Smooth muscle cell (in vitro differentiated cells): ENCODE data around the gene VEPH1. TPM values are rescaled to one million over a fixed set of nuclear protein-coding genes. Genes with fewer than 3 reads are reported as not detected.

Source experiments
- DNase-seq: peaks from one replicate; lab custom pipeline; 2025; ENCODE audit not compliant: unreplicated experiment; lab: John Stamatoyannopoulos, UW
- H2AFZ ChIP-seq: fragments of 200-600 bp; sonication (generic); 2 replicates; pipeline ENCODE4 v1.6.0; 2016; ENCODE audit warnings: antibody characterized with exemption, low read depth, mild to moderate bottlenecking
- H3F3A ChIP-seq: fragments of 200-600 bp; sonication (generic); 2 replicates; pipeline ENCODE4 v1.6.0; 2017; ENCODE audit warnings: antibody characterized with exemption, low read depth
- H3K27ac ChIP-seq: fragments of 200-600 bp; sonication (generic); 2 replicates; pipeline ENCODE4 v1.5.1; 2016; ENCODE audit warnings: low read depth, mild to moderate bottlenecking
- H3K27me3 ChIP-seq: fragments of 200-600 bp; sonication (generic); 2 replicates; pipeline ENCODE4 v1.6.1; 2016; ENCODE audit warnings: low read depth, mild to moderate bottlenecking
- H3K36me3 ChIP-seq: fragments of 200-600 bp; sonication (generic); 2 replicates; pipeline ENCODE4 v1.5.1; 2016; ENCODE audit warnings: low read depth
- H3K4me1 ChIP-seq: fragments of 200-600 bp; sonication (generic); 2 replicates; pipeline ENCODE4 v1.5.1; 2016; ENCODE audit warnings: low read depth
- H3K4me2 ChIP-seq: fragments of 200-600 bp; sonication (generic); 2 replicates; pipeline ENCODE4 v1.6.0; 2016; ENCODE audit warnings: mild to moderate bottlenecking
- H3K4me3 ChIP-seq: fragments of 200-600 bp; sonication (generic); 2 replicates; pipeline ENCODE4 v1.5.1; 2016; ENCODE audit warnings: mild to moderate bottlenecking
- H3K79me2 ChIP-seq: fragments of 200-600 bp; sonication (generic); 2 replicates; pipeline ENCODE4 v1.6.0; 2016; ENCODE audit warnings: low read depth, mild to moderate bottlenecking
- H3K9ac ChIP-seq: fragments of 200-600 bp; sonication (generic); 2 replicates; pipeline ENCODE4 v1.6.0; 2016; ENCODE audit warnings: low read depth
- H3K9me3 ChIP-seq: fragments of 200-600 bp; sonication (generic); replicated peaks from 2 replicates; pipeline ENCODE4 v1.5.1; 2016; ENCODE audit warnings: low read depth
- H4K20me1 ChIP-seq: fragments of 200-600 bp; sonication (generic); 2 replicates; pipeline ENCODE4 v1.6.0; 2016; ENCODE audit warnings: low read depth
- WGBS: methylation state at CpG from one replicate; pipeline ENCODE4 v1.1.7; 2016; ENCODE audit warnings: low lambda C conversion rate; 5-methylcytosine and 5-hydroxymethylcytosine counted together
- polyA plus RNA-seq: library from polyadenylated mRNA; unstranded; fragments of >200 nt; fragmentation: Nextera tagmentation; extraction: Ambion mirVana; gene quantifications from 2 replicates; pipeline ENCODE4 v1.2.1, GENCODE V29; 2016
- total RNA-seq: library from RNA; depleted of rRNA; stranded (reverse); fragments of >200 nt; gene quantifications from 2 replicates; pipeline ENCODE4 v1.2.3, GENCODE V29; 2014
- TF ChIP-seq, protein P1 (sequence below): fragments of 200-600 bp; sonication (generic); IDR thresholded peaks from 2 replicates; pipeline ENCODE4 v1.5.1; 2017; ENCODE audit warnings: borderline replicate concordance, mild to moderate bottlenecking, antibody characterized with exemption; ENCODE audit not compliant: insufficient read depth, poor library complexity, severe bottlenecking

The VEPH1 gene
- total and polyA plus RNA-seq, 2 experiments from 2014 or later = 0.58 to 3.0 TPM

DNA sequence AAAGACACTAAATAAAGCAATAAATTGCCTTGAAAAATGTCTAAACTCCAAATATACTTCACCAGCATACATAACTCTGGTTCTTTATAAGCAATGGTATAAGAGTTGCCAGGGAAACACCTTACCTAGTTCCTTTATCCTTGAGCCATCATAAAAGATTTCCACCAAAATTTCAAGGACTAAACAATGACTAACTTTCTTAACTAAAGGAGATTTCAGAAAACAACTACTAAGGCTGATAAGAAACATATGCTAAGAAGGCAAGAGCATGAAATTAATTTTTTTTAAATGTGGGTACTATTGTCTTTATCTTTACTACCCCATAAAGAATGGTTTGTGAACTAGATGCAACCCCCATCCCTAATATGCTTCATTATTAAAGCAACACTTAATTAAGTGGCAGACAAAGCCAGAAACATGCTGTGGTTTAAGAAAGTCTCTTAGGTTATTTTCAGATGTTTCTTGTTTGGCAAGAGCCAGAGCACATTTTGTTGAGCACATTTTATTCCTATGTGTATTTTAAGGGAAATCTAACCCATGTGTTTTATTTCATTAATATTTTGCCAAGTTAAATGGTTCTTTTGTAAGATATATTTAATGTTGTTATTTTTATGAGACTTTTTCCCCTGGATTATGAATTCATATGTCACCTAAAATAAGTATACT, 17.4 kb upstream of the VEPH1 start:
- H3K9ac ChIP-seq = no peak overlapping the region
- no peak for DNase-seq
- no peak overlapping the region for H3K27ac ChIP-seq
- no peak overlapping the region for H2AFZ ChIP-seq
- H3K4me2 ChIP-seq = no peak overlapping the region
- H3K4me3 ChIP-seq = no peak overlapping the region
- H3K4me1 ChIP-seq = no peaks in the 10 kb centered on the region
- TF ChIP-seq, protein P1, sequence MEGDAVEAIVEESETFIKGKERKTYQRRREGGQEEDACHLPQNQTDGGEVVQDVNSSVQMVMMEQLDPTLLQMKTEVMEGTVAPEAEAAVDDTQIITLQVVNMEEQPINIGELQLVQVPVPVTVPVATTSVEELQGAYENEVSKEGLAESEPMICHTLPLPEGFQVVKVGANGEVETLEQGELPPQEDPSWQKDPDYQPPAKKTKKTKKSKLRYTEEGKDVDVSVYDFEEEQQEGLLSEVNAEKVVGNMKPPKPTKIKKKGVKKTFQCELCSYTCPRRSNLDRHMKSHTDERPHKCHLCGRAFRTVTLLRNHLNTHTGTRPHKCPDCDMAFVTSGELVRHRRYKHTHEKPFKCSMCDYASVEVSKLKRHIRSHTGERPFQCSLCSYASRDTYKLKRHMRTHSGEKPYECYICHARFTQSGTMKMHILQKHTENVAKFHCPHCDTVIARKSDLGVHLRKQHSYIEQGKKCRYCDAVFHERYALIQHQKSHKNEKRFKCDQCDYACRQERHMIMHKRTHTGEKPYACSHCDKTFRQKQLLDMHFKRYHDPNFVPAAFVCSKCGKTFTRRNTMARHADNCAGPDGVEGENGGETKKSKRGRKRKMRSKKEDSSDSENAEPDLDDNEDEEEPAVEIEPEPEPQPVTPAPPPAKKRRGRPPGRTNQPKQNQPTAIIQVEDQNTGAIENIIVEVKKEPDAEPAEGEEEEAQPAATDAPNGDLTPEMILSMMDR = no peak
- no peaks in the 10 kb centered on the region for H3K27me3 ChIP-seq
- no peaks in the 10 kb centered on the region for H3K9me3 ChIP-seq
- no peaks in the 10 kb centered on the region for H3K79me2 ChIP-seq
- no peaks in the 10 kb centered on the region for H3K36me3 ChIP-seq
- no peaks in the 10 kb centered on the region for H4K20me1 ChIP-seq
- H3F3A ChIP-seq = no peaks in the 10 kb centered on the region

DNA sequence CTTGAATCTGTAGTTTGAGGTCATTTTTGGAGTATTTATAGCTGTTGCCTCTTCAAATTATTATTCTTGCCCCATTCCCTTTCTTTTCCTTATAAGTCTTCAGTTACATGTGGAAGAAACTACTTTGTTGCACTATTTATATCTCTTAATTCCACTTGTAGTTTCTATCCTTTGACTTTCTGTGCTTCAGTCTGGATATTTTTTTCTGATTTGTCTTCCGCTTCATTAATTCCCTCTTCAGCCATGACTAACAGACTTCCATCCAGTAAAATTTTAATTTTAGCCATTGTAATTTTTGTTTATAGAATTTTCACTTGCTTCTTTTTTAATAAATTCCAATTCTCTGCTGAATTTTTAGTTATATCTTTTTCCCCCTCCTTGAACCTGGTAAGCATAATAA, 15.7 kb upstream of the VEPH1 start:
- H3K9me3 ChIP-seq = no peaks in the 10 kb centered on the region
- no peak overlapping the region for H3K4me3 ChIP-seq
- no peak for DNase-seq
- no peaks in the 10 kb centered on the region for H3F3A ChIP-seq
- TF ChIP-seq, protein P1 = no peak
- no peak overlapping the region for H3K27ac ChIP-seq
- 95% methylated on average over 1 of the region's 1 CpG for WGBS
- H3K4me2 ChIP-seq = no peak overlapping the region
- no peaks in the 10 kb centered on the region for H3K27me3 ChIP-seq
- H4K20me1 ChIP-seq = no peaks in the 10 kb centered on the region
- no peak overlapping the region for H2AFZ ChIP-seq
- no peaks in the 10 kb centered on the region for H3K79me2 ChIP-seq
- H3K4me1 ChIP-seq = no peaks in the 10 kb centered on the region
- H3K36me3 ChIP-seq = no peaks in the 10 kb centered on the region
- H3K9ac ChIP-seq = no peak overlapping the region

DNA sequence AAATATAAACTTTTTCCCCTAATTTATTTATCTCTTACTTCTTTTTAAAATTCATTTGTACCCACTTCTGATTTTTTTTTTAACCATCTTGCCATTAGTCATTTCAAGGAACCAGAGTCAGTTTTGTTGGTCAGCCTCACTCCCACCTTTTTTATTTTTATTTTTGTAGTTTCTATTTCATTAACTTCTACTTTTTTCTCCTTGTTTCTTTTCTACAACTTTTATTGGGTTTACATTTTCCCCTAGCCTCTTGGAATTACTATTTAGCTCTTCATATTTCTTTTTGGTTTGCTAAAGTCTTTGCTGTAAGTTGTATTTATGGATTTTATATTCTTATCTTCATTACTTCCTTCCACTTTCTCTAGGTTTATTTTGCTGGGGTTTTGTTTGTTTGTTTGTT, 13.7 kb upstream of the VEPH1 start:
- Histone ChIP-seq H3F3A (no peaks in the 10 kb centered on the region), H3K79me2 (no peaks in the 10 kb centered on the region), H3K4me2 (no peak overlapping the region), H3K4me3 (no peak overlapping the region), H3K27me3 (no peaks in the 10 kb centered on the region), H3K27ac (no peak overlapping the region), H2AFZ (no peak overlapping the region), H4K20me1 (no peaks in the 10 kb centered on the region), H3K36me3 (no peaks in the 10 kb centered on the region), H3K9me3 (no peaks in the 10 kb centered on the region), H3K9ac (no peak overlapping the region), H3K4me1 (no peaks in the 10 kb centered on the region)
- DNase-seq = no peak
- TF ChIP-seq, protein P1 = no peak

DNA sequence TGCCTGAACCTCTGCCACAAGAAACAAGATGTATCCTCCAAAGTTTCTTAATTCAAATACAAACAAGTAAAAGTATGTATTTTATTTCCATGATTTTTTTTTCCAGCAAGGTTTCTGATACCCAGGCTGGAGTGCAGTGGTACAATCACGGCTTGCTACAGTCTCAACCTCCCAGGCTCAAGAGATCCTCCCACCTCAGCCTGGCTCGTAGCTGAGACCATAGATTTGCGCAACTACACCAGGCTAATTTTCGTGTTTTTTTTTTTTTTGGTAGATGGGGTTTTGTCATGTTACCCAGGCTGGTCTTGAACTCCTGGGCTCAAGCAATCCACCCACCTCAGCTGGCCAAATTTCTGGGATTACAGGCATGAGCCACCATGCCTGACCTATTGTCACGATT, 12.2 kb upstream of the VEPH1 start:
- H3K9me3 ChIP-seq = no peaks in the 10 kb centered on the region
- no peak for DNase-seq
- no peaks in the 10 kb centered on the region for H3K27me3 ChIP-seq
- no peak overlapping the region for H2AFZ ChIP-seq
- H3K27ac ChIP-seq = no peak overlapping the region
- H3K79me2 ChIP-seq = no peaks in the 10 kb centered on the region
- H3K9ac ChIP-seq = no peak overlapping the region
- 77% methylated on average over 5 of the region's 5 CpGs for WGBS
- TF ChIP-seq, protein P1 = no peak
- H3K36me3 ChIP-seq = no peaks in the 10 kb centered on the region
- H3F3A ChIP-seq = no peaks in the 10 kb centered on the region
- no peak overlapping the region for H3K4me2 ChIP-seq
- H3K4me3 ChIP-seq = no peak overlapping the region
- H4K20me1 ChIP-seq = no peaks in the 10 kb centered on the region
- H3K4me1 ChIP-seq = no peaks in the 10 kb centered on the region
